Dendritic cell treated with granulocyte-macrophage colony-stimulating factor and Interleukin-4, amounts not matched to agents 40 ng/mL and 50 ng/mL, for 4 days (primary cell): ENCODE measurements around the gene NCCRP1.
"Not testable (repeated sequence)": the region's sequence is repeated elsewhere in the genome, so short reads cannot be mapped to it uniquely, and the experiment has no call there.

Source experiments
- H3K27ac Mint-ChIP-seq: one replicate; pipeline ENCODE4 v1.8.0; 2022; ENCODE audit warnings: mild to moderate bottlenecking, mixed read lengths
- H3K27me3 Mint-ChIP-seq: one replicate; pipeline ENCODE4 v1.8.0; 2022; ENCODE audit warnings: mild to moderate bottlenecking, mixed read lengths
- H3K36me3 Mint-ChIP-seq: one replicate; pipeline ENCODE4 v1.8.0; 2022; ENCODE audit warnings: low read depth, mixed read lengths
- H3K4me1 Mint-ChIP-seq: one replicate; pipeline ENCODE4 v1.8.0; 2022; ENCODE audit warnings: low read depth, mixed read lengths
- H3K4me3 Mint-ChIP-seq: one replicate; pipeline ENCODE4 v1.8.0; 2022; ENCODE audit warnings: mild to moderate bottlenecking, moderate library complexity, mixed read lengths
- H3K9me3 Mint-ChIP-seq: one replicate; pipeline ENCODE4 v1.8.0; 2022; ENCODE audit warnings: mixed read lengths
- intact Hi-C: fragments of 100-400 bp; cut with micrococcal nuclease; formaldehyde crosslinking; loops from one replicate; pipeline ENCODE4 v1.15.0; 2022

Gene NCCRP1

DNA sequence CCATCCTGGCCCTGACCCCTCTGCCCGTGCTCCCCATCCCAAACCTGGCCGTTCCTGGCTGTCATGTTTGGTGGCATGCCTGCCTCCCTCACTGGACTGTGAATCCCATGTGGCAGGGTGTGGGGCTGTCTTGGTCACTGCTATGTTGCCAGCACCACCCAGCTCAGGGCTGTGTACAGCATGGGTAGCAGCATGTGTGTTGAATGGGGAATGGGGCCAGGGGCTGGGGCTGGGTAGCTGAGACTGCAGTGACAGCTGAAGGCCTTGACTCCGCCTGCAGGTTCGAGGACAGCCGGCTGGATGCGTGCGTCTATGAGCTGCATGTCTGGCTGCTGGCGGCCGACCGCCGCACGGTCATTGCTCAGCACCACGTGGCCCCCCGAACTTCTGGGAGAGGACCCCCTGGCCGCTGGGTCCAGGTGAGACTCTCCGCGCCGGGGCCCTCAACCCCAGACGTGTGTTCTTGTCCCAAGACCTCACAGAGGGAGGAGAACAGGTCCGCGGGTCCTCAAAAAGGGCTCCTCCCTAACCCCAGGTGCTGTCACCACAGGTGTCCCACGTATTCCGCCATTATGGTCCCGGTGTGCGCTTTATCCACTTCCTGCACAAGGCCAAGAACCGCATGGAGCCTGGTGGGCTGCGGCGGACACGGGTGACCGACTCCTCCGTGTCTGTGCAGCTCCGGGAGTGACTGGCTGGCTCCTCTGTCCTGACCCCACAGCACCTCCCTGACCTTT lies 3.5 kb downstream of the NCCRP1 start:
- Mint-ChIP-seq H3K4me1 (peaks cover 5% of the 10 kb centered on the region), H3K27me3 (peaks cover 87% of the 10 kb centered on the region), H3K4me3 (no peak overlapping the region), H3K9me3 (no peaks in the 10 kb centered on the region), H3K27ac (no peak overlapping the region), H3K36me3 (no peaks in the 10 kb centered on the region)
- intact Hi-C loops, result no loop called here

DNA sequence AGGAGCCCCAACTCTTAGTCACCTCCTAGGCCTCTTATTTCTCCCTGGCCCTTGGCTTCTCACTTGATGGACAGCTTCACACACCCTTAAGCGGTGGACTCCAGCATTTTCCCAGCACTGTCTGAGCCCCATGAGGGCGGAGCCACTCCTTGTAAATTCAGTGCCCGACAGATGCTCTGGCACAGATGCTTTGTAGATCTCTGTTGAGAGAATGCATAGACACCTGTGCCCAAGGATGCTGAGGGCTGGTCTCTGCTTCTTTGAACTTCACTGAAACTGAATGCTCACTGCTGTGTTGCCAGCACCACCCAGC lies 4.0 kb downstream of the NCCRP1 start:
- Mint-ChIP-seq H3K4me3 (no peak overlapping the region), H3K27ac (no peak overlapping the region), H3K9me3 (no peaks in the 10 kb centered on the region), H3K27me3 (peaks cover 86% of the 10 kb centered on the region), H3K4me1 (peaks cover 5% of the 10 kb centered on the region), H3K36me3 (no peaks in the 10 kb centered on the region)
- intact Hi-C loops, result no loop called here

DNA sequence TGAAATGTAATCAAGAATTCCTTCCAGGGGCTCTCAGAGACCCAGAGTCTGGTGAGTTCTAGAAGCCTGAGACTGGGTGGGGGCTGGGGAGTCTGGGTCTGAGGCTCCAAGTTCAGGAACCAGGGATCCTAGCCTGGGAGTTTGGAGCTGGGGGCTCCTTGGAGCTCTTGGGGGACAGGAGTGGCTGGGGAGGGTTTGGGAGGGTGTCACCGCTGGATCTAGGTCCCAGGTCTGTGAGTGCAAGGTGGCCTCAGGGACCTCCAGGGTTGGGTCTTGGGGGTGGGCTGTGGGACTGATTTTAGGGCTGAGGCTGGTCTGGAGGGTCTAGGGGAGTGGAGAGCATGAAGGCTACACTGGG lies 6.2 kb downstream of the NCCRP1 start:
- intact Hi-C loops, result no loop called here
- peaks cover 73% of the 10 kb centered on the region for H3K27me3 Mint-ChIP-seq
- no peaks in the 10 kb centered on the region for H3K9me3 Mint-ChIP-seq
- H3K27ac Mint-ChIP-seq, result no peak overlapping the region
- no peak overlapping the region for H3K4me3 Mint-ChIP-seq
- H3K36me3 Mint-ChIP-seq, result no peaks in the 10 kb centered on the region
- H3K4me1 Mint-ChIP-seq, result no peaks in the 10 kb centered on the region

DNA sequence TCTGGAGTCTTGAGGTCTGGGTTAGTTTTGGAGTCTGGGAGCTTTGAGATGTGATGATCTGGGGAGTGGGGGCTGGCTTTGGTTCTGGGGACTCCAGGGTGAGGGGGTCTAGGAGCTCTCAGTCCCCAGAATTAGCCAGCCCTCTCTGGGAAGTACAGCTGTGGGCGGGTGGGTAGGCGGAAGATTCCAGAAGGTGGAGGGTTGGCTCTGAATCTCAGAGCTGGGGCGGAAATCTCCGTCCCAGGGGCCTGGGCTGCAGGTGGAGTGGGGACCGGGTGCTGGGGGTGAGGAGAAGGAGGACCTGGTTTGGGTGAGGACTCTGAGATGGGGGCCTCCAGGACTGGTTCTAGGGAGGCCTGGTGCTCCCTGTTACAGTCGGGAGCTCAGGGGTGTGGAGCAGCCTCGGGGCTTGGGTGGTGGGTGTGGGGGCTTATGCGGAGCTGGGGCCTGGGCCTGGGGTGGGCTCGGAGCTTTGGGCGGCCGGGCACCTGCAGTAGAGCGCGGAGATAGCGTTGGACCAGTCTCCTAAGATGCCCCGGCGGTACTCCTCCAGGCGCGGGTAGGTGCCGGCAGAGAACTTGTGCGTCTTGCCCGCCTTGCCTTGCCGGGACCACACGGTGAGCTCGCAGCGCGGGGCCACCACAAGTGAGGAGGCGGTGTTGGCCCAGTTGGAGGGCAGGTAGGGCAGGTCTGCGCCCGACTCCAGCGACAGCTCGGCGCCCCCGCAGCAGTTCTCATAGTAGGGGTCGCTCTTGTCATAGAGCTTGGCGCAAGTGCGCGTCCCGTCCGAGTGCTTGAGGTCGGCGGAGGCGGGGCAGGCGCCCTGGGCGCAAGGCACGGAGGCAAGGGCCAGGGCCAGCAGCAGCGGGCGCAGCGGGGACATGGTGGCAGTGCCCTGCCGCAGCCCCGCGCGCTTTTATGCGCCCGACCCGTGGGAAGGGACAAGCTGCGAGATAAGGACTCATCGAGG lies 6.9 kb downstream of the NCCRP1 start, which contains the start of gene SYCN:
TSS of gene SYCN (minus strand) at position 892 of the 970 bp plus-strand sequence. CDS start at position 883, 9 bp downstream.
- Mint-ChIP-seq H3K27me3 (peaks cover 66% of the 10 kb centered on the region), H3K9me3 (no peaks in the 10 kb centered on the region), H3K4me3 (no peak within 1 kb of the TSS)

DNA sequence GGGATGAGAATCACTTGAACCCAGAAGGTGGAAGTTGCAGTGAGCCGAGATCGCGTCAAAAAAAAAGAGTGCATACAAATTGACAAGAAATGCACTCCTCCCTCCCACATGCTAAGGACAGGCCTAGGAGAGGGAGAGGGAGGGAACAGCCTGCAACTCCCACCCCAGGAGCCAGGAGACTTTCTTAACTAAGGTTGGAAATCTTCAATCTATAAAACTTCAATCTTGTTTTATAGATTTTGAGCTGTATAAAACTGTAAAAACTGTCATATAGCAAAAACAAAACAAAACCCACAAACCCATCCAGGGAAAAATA lies 8.6 kb downstream of the NCCRP1 start:
- no peaks in the 10 kb centered on the region for H3K36me3 Mint-ChIP-seq
- H3K9me3 Mint-ChIP-seq, result no peaks in the 10 kb centered on the region
- H3K27me3 Mint-ChIP-seq, result peaks cover 53% of the 10 kb centered on the region
- H3K4me1 Mint-ChIP-seq, result no peaks in the 10 kb centered on the region
- H3K27ac Mint-ChIP-seq, result no peak overlapping the region
- H3K4me3 Mint-ChIP-seq, result no peak overlapping the region
- intact Hi-C loops, result no loop called here

More for the DNA sequence above, 6.9 kb downstream of the NCCRP1 start, which contains the start of gene SYCN:
- H3K4me1 Mint-ChIP-seq, result no peaks in the 10 kb centered on the region
- H3K36me3 Mint-ChIP-seq, result no peaks in the 10 kb centered on the region
- intact Hi-C loops, result no loop called here
- H3K27ac Mint-ChIP-seq, result no peak within 1 kb of the TSS

DNA sequence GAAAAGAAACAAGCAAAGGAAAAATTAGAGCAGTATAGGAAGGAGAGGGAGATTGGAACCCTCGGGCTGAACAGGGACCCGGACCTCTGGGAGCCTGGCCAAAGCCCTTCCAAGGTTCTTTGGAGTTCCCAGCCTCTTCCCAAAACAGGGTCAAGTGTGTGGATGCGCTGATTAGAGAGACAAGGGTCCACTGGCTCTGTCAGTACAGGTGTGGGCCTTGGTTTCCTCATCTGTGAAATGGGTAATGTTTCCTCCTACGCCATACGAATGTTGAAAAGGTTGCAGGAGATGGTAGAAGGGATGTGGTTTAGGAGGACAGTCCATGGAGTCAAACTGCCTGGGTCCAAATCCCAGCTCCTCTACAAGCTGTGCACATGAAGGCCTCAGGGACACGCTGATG lies 9.4 kb downstream of the NCCRP1 start:
- intact Hi-C loops, result no loop called here
- Mint-ChIP-seq H3K9me3 (no peaks in the 10 kb centered on the region), H3K27me3 (peaks cover 50% of the 10 kb centered on the region), H3K4me1 (no peaks in the 10 kb centered on the region), H3K27ac (no peak overlapping the region), H3K4me3 (no peak overlapping the region), H3K36me3 (no peaks in the 10 kb centered on the region)

DNA sequence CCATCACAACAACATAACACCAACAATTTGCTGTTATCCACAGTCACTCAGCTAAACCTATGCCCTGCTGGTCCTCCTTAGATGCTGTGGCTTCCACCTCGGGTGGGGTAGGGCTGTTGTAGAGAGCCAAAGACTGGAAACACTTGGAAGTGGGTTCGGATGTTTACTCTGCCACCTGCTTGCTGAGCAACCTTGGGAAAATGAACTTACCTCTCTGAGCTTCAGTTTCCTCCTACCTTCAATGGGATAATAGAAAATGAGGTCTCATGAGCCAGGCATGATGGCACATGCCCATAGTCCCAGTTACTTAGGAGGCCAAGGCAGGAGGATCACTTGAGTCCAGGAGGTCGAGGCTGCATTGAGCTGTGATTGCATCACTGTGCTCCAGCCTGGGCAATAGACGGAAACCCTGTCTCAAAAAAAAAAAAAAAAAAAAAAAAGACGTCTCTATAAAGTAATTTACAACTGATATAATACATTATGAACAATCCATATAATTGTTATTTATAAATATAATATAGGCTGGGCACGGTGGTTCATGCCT lies 10.6 kb downstream of the NCCRP1 start:
- H3K4me3 Mint-ChIP-seq, result no peak overlapping the region
- H3K9me3 Mint-ChIP-seq, result no peaks in the 10 kb centered on the region
- H3K27ac Mint-ChIP-seq, result no peak overlapping the region
- peaks cover 39% of the 10 kb centered on the region for H3K27me3 Mint-ChIP-seq
- no peaks in the 10 kb centered on the region for H3K4me1 Mint-ChIP-seq
- intact Hi-C loops, result no loop called here
- no peaks in the 10 kb centered on the region for H3K36me3 Mint-ChIP-seq

DNA sequence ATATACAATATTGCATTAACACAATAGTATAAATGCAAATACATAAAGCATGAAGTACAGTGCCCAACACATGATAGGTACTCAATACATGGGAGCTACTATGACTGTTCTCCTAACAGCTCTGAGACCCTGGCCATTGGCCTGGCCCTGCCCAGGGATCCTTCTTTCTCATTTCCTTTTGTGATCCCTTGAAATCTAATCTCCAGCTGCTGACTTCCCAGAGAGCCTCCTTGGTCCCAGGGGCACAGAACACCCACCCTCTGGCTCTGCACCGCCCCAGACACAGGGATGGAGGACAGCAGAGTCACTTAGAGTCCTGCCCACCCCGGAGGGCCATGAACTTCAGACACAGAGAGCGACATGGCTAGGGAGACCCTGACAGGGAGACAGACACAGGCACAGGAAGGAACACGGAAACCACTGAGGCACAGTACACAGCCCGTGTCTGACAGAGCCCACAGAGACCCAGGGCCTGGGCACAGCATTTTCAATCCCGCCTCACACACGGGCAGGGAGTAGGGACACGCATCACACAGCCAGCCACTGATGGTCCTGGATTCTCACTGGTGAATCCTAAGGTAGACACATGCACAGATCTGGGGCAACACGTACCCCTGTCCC lies 11.5 kb downstream of the NCCRP1 start:
- no peaks in the 10 kb centered on the region for H3K9me3 Mint-ChIP-seq
- peaks cover 30% of the 10 kb centered on the region for H3K27me3 Mint-ChIP-seq
- no peaks in the 10 kb centered on the region for H3K4me1 Mint-ChIP-seq
- H3K36me3 Mint-ChIP-seq, result no peaks in the 10 kb centered on the region
- H3K27ac Mint-ChIP-seq, result no peak overlapping the region
- intact Hi-C loops, result no loop called here
- no peak overlapping the region for H3K4me3 Mint-ChIP-seq

DNA sequence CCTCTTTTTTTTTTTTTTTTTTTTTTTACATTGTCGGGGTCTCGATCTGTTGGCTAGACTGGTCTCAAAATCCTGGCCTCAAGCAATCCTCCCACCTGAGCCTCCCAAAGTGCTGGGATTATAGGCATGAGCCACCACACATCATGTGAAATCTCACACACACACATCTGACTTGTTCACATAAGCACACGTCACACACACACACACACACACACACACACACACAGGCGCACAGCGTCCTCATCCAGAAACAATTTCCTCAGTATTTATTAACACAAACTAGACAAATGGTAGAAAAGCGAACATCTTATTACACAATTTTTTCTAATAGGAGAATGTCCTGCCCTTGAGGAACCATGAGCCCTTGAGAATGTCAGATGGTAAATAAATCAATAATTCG lies 12.4 kb downstream of the NCCRP1 start:
- H3K4me1 Mint-ChIP-seq, result no peaks in the 10 kb centered on the region
- intact Hi-C loops, result no loop called here
- no peaks in the 10 kb centered on the region for H3K9me3 Mint-ChIP-seq
- no peak overlapping the region for H3K27ac Mint-ChIP-seq
- peaks cover 22% of the 10 kb centered on the region for H3K27me3 Mint-ChIP-seq
- no peaks in the 10 kb centered on the region for H3K36me3 Mint-ChIP-seq
- no peak overlapping the region for H3K4me3 Mint-ChIP-seq

DNA sequence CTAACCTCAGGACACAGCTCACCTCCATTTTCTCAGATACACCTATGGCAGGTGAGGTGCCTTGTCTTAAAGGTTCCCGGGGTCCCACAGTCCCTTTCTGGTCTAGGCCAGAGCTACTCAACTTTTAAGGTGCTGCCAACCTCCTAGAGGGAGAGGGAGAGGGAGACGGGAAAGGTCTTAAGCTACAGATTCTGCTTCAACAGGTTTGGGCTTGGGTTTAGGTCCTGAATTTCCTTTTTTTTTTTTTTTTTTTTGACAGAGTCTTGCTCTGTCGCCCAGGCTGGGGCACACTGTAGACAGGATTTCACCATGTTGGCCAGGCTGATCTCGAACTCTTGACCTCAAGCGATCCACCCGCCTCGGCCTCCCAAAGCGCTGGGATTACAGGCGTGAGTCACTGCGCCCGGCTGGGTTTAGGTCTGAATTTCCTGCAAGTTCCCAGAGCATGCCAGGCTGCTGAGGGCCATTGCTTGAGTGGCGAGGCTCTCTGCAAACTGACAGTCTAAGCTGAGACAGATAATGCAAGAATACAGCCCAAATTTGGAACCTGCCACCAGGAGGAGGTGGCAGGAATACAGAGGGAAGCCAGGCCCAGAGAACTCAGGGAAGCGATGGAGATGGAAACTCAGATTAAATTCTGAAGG lies 15.1 kb downstream of the NCCRP1 start:
- Mint-ChIP-seq H3K4me1 (no peaks in the 10 kb centered on the region), H3K27ac (no peak overlapping the region), H3K36me3 (no peaks in the 10 kb centered on the region), H3K9me3 (no peaks in the 10 kb centered on the region), H3K4me3 (no peak overlapping the region), H3K27me3 (peaks cover 7% of the 10 kb centered on the region)
- intact Hi-C loops, result loop anchor here (1.0 kb wide), 1 partner anchor 116 kb away; no protein-coding TSS in a partner anchor

DNA sequence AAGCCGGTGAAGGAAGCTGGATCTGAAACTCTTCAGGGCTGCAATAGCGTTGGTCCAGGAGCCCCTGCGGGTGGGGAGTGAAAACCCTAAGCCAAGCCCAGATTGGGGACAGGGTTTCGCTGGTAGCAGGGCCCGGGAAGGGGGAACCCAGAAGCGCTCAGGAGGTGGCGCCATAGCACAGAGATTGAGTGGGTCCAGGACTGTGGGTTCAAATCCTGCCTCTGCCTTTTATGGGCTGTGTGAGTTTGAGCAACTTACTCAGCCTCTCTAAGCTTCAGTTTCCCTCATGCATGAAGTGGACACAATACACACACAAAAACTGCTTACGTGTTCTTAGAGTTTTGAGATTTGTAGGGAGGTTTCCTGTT lies 15.6 kb downstream of the NCCRP1 start:
- Mint-ChIP-seq H3K4me1 (no peaks in the 10 kb centered on the region), H3K9me3 (no peaks in the 10 kb centered on the region), H3K27me3 (peaks cover 9% of the 10 kb centered on the region), H3K27ac (no peak overlapping the region), H3K36me3 (no peaks in the 10 kb centered on the region), H3K4me3 (no peak overlapping the region)
- intact Hi-C loops, result loop anchor here (1.0 kb wide), 1 partner anchor 116 kb away; no protein-coding TSS in a partner anchor

DNA sequence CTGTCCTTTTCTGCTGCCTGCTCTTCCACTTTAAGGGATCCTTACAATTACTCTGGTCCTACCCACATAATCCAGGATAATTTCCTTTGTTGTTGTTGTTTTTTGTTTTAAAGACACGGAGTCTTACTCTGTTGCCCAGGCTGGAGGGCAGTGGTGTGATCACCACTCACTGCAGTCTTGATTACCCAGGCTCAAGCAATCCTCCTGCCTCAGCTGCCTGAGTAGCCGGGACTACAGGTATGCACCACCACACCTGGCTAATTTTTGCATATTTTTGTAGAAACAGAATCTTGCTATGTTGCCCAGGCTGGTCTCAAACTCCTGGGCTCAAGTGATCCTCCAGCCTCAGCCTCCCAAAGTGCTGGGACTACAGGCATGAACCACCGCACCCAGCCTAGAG lies 18.6 kb downstream of the NCCRP1 start:
- H3K36me3 Mint-ChIP-seq, H3K27ac Mint-ChIP-seq, intact Hi-C loops, H3K4me1 Mint-ChIP-seq, H3K9me3 Mint-ChIP-seq, H3K4me3 Mint-ChIP-seq: not testable (repeated sequence)
- peaks cover 14% of the 10 kb centered on the region for H3K27me3 Mint-ChIP-seq

DNA sequence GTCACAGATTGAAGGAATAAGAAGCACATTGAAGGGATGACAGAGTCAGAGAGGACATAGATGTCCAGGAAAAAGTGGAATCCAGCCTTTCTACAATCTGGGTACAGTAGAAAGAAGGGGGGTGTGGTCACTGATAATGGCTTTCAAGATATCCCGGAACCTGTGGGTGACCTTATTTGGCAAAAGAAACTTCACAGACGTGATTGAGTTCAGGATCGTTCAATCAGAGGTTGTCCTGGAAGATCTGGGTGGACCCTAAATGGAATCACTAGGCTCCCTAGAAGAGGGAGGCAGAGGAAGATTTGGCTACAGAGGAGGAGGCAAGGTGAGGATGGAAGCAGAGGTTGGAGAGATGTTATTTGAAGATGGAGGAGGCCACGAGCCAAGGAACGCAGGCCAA lies 20.3 kb downstream of the NCCRP1 start:
- intact Hi-C loops, result no loop called here
- Mint-ChIP-seq H3K4me1 (peaks cover 11% of the 10 kb centered on the region), H3K27ac (no peak overlapping the region), H3K4me3 (no peak overlapping the region), H3K27me3 (peaks cover 14% of the 10 kb centered on the region), H3K9me3 (no peaks in the 10 kb centered on the region), H3K36me3 (no peaks in the 10 kb centered on the region)
